GM18511 (cell line): Measurements from ENCODE around the gene PAK4.

Source experiments
- ATAC-seq: cut with Tn5 transposase; IDR thresholded peaks from one replicate; pipeline ENCODE4 v1.9.1; 2021; ENCODE audit warnings: mild to moderate bottlenecking, moderate library complexity; ENCODE audit not compliant: unreplicated experiment

Gene PAK4

DNA sequence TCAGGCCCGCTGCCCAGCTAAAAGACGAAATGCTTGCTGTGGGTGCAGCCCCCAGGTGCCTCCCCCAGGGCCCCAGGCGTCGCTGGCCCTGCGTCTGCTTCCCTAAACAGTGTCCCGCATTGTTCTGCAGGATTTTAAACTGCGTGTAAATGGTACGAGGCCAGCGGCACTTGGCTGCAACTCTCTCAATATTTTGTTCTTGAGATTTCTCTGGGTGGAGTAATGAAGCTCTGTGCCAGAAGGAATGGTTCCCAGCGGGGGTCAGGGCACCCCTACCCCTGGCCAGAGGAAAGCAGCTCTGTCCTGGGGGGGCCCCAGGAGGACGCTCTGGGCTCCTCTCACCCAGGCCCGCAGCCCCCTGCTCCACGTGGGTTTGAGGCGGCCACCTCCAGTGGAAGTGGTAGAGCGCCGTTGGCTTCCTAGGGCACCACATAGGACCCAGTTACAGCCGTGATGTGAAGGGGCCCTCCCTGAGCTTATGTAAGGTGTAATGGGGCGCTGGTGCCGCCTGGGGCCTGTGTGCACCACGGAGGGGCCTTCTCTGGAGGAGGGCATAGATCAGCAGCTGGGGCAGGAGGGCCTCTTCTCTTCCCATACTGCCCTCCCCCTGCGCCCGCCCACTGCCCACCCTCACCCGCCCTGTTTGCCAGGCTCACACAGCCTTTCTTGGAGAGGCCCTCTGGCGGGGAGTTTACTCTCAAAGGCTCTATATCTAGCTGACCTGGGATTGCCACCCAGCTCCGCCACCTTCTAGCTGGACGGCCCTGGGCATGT, 19.8 kb downstream of the PAK4 start:
- no peak for ATAC-seq

- no peak for ATAC-seq
Measured at GRCh38 chr19:39146091-39146490, 20.5 kb downstream of the PAK4 start.

DNA sequence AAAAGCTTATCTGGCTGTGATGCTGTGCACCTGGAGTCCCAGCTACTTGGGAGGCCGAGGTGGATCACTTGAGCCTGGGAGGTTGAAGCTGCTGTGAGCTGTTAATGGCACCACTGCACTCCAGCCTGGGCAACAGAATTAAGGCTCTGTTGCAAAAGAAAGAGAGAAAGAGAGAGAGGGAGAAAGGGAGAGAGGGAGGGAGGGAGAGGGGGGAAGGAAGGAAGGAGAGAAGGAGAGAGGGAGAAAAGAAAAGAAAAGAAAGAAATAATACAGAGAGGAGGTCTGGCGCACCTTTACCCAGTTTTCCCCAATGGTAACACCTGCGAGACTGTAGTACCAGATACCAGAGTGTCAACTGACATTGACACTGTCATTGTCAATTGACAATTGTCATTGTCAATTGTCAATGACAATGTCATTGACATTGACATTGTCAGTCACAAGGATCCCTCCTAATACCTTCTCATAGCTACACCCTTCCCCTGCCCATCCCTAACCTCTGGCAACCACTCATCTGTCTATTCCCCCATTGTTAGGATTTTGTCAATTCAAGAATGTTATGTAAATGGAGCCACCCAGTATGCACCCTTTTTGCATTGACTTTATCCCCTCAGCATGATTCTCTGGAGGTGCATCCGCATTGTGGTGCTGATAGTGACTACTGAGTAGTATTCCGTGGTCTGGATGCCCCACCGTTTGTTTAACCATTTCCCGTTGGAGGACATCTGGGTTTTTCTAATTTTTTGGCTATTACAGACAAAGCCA, 21.3 kb downstream of the PAK4 start:
- no peak for ATAC-seq

DNA sequence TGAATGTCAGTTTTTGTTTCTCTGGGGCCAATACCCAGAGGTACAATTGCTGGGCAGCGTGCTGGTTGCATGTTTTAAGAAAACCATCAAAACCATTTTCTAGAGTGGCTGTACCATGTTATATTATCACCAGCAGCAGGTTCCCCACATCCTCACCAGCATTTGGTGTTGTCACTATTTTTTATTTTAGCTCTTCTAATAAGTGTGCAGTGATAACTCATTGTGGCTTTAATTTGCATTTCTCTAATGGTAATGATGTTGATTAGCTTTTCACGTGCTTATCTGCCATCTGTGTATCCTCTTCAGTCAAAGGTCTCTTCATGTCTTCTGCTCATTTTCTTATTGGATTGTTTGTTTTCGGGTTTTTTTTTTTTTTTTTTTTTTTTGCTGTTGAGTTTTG, 21.9 kb downstream of the PAK4 start:
- no peak for ATAC-seq

GRCh38 chr19:39148939-39149529, 23.4 kb downstream of the PAK4 start:
- ATAC-seq: no peak

DNA sequence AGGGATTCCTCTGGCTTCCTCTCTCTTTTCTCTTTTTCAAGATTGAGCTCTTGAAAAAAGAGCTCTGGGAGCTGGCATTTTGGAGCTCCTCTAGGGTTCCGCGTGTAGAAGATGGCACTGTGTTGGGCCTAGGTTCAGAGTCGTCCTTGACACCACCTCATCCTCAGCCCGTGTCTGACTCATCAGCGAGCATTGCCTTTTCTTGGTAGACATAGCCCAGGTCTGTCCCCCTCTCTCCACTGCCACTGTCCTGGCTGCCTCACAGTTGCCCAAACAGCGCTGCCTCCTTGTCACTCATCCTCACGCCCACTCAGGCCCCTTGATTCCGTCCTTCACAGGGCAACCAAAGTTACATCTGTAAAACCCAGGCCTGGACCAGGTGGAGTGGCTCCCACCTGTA, 24.6 kb downstream of the PAK4 start:
- no peak for ATAC-seq

- ATAC-seq: no peak
Measured at GRCh38 chr19:39150807-39151600, 25.4 kb downstream of the PAK4 start.

GRCh38 chr19:39152066-39152465, 26.5 kb downstream of the PAK4 start:
- ATAC-seq: no peak

DNA sequence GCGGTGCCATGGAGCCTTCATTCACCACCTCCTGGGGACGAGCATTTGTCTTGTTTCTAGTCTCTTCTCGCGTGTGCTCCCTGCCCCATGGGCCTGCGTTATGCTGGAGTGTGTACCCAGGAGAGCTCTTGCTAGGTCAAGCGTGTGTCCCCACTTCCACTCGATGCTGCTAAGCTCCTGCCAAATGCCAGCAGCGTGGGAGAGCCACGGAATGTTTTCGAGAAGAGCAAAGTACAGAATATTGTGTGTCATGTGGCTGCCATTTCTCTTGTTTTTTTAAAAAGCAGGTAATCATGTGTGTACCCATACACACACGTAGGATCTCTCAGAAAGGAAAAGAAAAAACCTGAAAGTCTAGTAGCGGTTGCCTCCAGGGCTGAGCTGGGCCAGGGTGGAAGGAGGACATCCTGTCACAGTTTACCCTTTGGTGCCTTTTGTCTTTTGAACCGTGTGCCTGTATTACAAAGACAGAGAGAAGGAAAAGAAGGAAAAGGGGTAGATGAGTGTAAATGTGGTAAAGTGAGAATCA, 28.6 kb downstream of the PAK4 start:
- ATAC-seq: no peak

- no peak for ATAC-seq
Measured at GRCh38 chr19:39154629-39155100, 29.1 kb downstream of the PAK4 start.

GRCh38 chr19:39155114-39155700, 29.6 kb downstream of the PAK4 start:
- no peak for ATAC-seq

DNA sequence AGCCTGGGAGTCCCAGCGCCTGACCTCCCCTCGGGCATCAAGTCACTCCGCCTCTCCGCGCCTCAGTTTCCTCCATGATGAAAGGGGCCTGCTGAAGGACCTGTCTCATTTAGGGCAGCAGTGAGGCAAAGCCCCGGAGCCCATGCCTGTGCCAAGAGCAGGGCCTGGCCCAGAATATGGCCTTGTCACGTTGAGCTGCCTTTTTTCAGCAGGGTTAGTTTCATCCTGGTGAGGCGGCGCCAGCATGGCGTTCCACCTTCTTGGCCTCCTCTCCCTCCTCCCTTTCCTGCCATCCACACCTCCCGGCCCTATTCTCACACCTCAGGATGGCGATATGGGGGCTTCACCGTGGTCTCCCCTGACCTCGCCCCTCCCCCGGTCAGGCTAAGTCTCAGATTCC, 30.2 kb downstream of the PAK4 start:
- no peak for ATAC-seq

- no peak for ATAC-seq
Measured at GRCh38 chr19:39156326-39157230, 31.0 kb downstream of the PAK4 start.

DNA sequence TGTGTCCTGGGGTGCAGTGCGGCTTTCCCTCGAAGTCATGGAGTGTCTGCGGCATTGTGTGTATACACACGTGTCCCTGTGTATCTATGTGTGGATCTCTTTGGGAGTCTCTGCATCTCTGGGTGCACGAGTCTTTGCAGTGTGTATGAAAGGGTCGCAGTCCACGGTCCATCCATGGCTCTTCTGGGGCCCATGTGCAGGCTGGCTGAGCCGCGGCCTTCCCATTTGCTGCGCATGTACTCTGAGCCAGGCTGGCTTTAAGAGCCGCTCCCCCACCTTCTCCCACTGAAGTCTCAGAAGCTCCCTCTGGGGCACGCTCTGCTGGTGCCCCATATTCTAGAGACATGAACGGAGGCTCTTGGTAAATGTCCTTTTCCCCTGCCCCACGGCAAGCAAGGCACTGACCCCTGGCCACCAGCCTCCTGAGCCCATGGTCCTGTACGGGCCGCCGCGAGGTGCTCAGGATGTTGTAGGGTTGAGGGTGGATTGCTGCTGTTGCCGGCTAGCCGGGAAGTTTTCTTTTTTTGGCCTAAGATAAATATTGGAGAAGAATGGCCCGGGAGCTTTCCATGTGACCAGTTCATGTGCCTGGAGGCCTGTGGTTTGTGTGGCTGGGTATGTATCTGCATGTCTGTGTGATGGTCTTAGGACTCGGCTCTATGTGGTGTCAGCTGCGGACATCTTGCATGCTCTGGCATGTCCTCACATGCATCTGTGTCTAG, 31.9 kb downstream of the PAK4 start:
- no peak for ATAC-seq

- no peak for ATAC-seq
Measured at GRCh38 chr19:39157997-39158389, 32.4 kb downstream of the PAK4 start.

DNA sequence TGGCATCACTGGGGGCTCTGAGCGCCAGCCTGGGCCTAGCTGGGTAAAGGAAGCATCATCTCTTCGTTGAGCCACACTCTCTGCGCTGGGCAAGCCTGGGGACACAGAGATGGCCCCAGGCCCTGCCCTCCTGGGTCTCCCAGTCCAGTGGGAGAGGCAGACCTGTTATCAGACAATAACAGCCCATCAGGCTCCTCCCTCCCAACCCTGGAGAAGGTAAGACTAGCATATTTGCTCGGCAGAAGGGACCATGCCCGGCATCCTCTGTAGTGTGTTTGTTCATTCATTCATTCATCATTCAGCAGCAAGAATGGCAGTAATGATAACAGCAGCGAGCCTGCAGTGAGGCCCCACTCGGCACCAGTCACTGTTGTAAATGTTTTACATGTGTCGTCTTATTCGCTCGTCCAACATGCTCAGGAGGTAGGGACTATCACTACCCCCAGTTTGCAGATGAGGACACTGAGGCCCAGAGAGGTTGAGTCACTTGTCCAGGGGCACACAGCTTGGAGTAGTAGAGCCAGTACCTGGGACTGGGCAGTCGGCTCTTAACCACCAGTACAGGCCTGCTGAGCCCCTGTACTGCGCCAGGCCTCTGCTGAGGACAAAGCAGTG, 33.2 kb downstream of the PAK4 start:
- ATAC-seq: no peak

DNA sequence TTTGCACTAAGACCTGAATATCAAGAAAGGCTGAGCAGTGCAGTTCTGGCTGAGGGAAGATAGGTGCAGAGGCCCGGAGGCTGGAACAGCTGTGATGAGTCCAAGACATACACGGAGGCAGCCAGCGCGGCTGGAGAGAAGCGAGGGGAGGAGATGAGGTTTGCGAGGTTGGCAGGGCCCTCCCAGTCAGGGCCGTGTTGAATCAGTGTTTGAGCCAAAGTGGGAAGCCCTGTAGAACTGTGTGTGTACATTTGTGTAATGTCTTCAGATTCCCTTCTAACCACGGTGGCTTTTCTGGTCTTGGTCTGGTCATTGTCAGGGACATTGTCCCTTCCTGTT, 34.9 kb downstream of the PAK4 start:
- no peak for ATAC-seq

- ATAC-seq: no peak
Measured at GRCh38 chr19:39160889-39161672, 35.5 kb downstream of the PAK4 start.
